ENCODE measurements around the gene SGMS2.

- TF ChIP-seq, protein P1, sequence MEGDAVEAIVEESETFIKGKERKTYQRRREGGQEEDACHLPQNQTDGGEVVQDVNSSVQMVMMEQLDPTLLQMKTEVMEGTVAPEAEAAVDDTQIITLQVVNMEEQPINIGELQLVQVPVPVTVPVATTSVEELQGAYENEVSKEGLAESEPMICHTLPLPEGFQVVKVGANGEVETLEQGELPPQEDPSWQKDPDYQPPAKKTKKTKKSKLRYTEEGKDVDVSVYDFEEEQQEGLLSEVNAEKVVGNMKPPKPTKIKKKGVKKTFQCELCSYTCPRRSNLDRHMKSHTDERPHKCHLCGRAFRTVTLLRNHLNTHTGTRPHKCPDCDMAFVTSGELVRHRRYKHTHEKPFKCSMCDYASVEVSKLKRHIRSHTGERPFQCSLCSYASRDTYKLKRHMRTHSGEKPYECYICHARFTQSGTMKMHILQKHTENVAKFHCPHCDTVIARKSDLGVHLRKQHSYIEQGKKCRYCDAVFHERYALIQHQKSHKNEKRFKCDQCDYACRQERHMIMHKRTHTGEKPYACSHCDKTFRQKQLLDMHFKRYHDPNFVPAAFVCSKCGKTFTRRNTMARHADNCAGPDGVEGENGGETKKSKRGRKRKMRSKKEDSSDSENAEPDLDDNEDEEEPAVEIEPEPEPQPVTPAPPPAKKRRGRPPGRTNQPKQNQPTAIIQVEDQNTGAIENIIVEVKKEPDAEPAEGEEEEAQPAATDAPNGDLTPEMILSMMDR (IDR thresholded peaks at IDR 0.05 in 4 of 5, conservative IDR thresholded peaks at IDR 0.05 in 1 of 5): no peak
- TF ChIP-seq POLR2A (IDR thresholded peaks at IDR 0.05): no peak
Measured at GRCh38 chr4:107893171-107894137, 68.7 kb downstream of the SGMS2 start.

Data from gastrocnemius medialis (tissue), 4 donors.